Heart left ventricle (tissue), 16 donors: ENCODE measurements around the gene TKT. TPM values are rescaled to one million over a fixed set of nuclear protein-coding genes. Genes with fewer than 3 reads are reported as not detected.

Experiments
- ATAC-seq, 4 donors: fragments of 200-7000 bp; cut with Tn5 transposase; one replicate each; pipeline ENCODE4 v1.9.1; 2020 to 2022; ENCODE audit warnings: moderate library complexity in 4 of 4, mild to moderate bottlenecking in 3 of 4, moderate number of reproducible peaks in 1 of 4
- DNase-seq, 5 donors: peaks; one replicate each; pipeline ENCODE4 v3.0.0-alpha.2; 2020
- H3K27ac ChIP-seq, 12 donors: fragments of 200-600 bp; sonication (generic) in 4 of 12; one replicate each; pipeline versions ENCODE4 v1.5.0 to v1.8.0; 2016 to 2022; ENCODE audit warnings: mild to moderate bottlenecking in 2 of 12
- H3K27me3 ChIP-seq, 9 donors: fragments of 200-600 bp; sonication (generic) in 2 of 9; one replicate each; pipeline versions ENCODE4 v1.5.1 to v1.8.0; 2016 to 2022; ENCODE audit warnings: mild to moderate bottlenecking in 3 of 9
- H3K36me3 ChIP-seq, 9 donors: fragments of 200-600 bp; sonication (generic) in 2 of 9; one replicate each; pipeline versions ENCODE4 v1.5.0 to v1.8.0; 2018 to 2022; ENCODE audit warnings: mild to moderate bottlenecking in 2 of 9
- H3K4me1 ChIP-seq, 12 donors: fragments of 200-600 bp; sonication (generic) in 4 of 12; one replicate each; pipeline versions ENCODE4 v1.5.0 to v1.8.0; 2016 to 2022; ENCODE audit warnings: mild to moderate bottlenecking in 3 of 12
- H3K4me3 ChIP-seq, 12 donors: fragments of 200-600 bp; sonication (generic) in 4 of 12; one replicate each; pipeline versions ENCODE4 v1.5.0 to v1.8.0; 2017 to 2022; ENCODE audit warnings: mild to moderate bottlenecking in 9 of 12, moderate library complexity in 4 of 12
- H3K9me3 ChIP-seq, 12 donors: fragments of 200-600 bp; sonication (generic) in 4 of 12; one replicate each; pipeline versions ENCODE4 v1.5.0 to v1.8.0; 2016 to 2022; ENCODE audit warnings: mild to moderate bottlenecking in 1 of 12
- CTCF ChIP-seq, 12 donors: fragments of 200-600 bp; sonication (generic) in 4 of 12; IDR thresholded peaks; one replicate each; pipeline versions ENCODE4 v1.5.0 to v1.8.0; 2018 to 2022; ENCODE audit warnings: antibody characterized with exemption in 12 of 12, mild to moderate bottlenecking in 5 of 12
- POLR2A ChIP-seq, 2 donors: fragments of 450-650 bp; IDR thresholded peaks; one replicate each; pipeline ENCODE4 v1.6.1; 2017; ENCODE audit warnings: antibody characterized with exemption in 2 of 2, mild to moderate bottlenecking in 2 of 2, moderate library complexity in 2 of 2
- WGBS, 4 donors: extraction: QIAGEN DNeasy Blood & Tissue Kit in 2 of 4; methylation state at CpG; one replicate each; pipeline versions ENCODE4 v1.1.5 to v1.1.7; 2013 to 2018; 5-methylcytosine and 5-hydroxymethylcytosine counted together
- intact Hi-C, 10 donors: fragments of 100-400 bp; cut with DNase I; formaldehyde crosslinking; loops; one replicate each; pipeline versions ENCODE4 v1.11.1 to v1.14.2; 2022
- polyA plus RNA-seq, 2 donors: library from polyadenylated mRNA; stranded (reverse); fragments of 200-250 nt; gene quantifications; one replicate each; pipeline ENCODE4 v1.2.3, GENCODE V29; 2013
- total RNA-seq, 9 donors: library from RNA; depleted of rRNA in 2 of 9; stranded (reverse); fragments of >200 nt in 2 of 9; fragmentation: NEBNext Ultra II Directional in 3 of 9; extraction: Animal tissue kit (Norgen Biotek cat#: 25700) in 3 of 9; gene quantifications; one replicate each; pipeline versions ENCODE4 v1.1.0 to v1.2.4, GENCODE V29; 2016 to 2023
- donor health status: ischemic (EF 13 %, LVEDD 7.1; RV severe dilation, severe dysfunction).
- donor health status: healthy with polysubstance abuse.
- donor health status: DM: no; HTN: yes; CAD: no.
- donor health status: DM: no; HTN: no; CAD: no.
- donor health status: ischemic (EF 25% LVEDD 6.9; RV normal size, moderate dysfunction).
- donor health status: ischemic (EF 25% LVEDD 5.7; RV mildly dilated, moderate dysfunction).
- donor health status: healthy.
- donor health status: DM: yes; HTN: yes; CAD: no.
- donor health status: ischemic (EF 35%, LVEDD 5.7; RV mildly dilated, moderate dysfunction).
- donor health status: nonischemic (EF 11% LVEDD 7.7; RV severe dilation, severe dysfunction).
- donor health status: DM: yes; HTN: yes; CAD: no.
- donor health status: PGD.
- donor health status: ischemic (EF 29% LVEDD 5.4; RV normal size, mild dysfunction).
- donor health status: nonischemic (EF 23%, LVEDD 6.1; RV moderate dilation, normal function).

Gene TKT
- total and polyA plus RNA-seq, 11 donors: 20.6 to 111 (median 36.6) TPM

GRCh38 chr3:53288214-53288613 is 32.4 kb upstream of the TKT start:
- TF ChIP-seq CTCF (IDR thresholded peaks at IDR 0.05) (no peak), POLR2A (IDR thresholded peaks at IDR 0.05) (no peak)
- no peaks in the 10 kb centered on the region for H3K27me3 ChIP-seq
- no peak for DNase-seq
- H3K27ac ChIP-seq: peak overlapping the region in 1 of 12 donors; percentile 65
- WGBS, 4 donors: 63 to 79% (median 70%) methylated on average over 4 of the region's 4 CpGs
- H3K4me3 ChIP-seq: no peak overlapping the region
- no peaks in the 10 kb centered on the region for H3K9me3 ChIP-seq
- peaks cover 0 to 94% (median 81%) of the 10 kb centered on the region in 9 donors for H3K36me3 ChIP-seq
- peaks cover 0 to 8% (median 0%) of the 10 kb centered on the region in 12 donors for H3K4me1 ChIP-seq
- intact Hi-C loops: loop anchor here in 1 of 10 donors (5.0 kb wide), 1 partner anchor 66 kb away; no protein-coding TSS in a partner anchor
- ATAC-seq: no peak

DNA sequence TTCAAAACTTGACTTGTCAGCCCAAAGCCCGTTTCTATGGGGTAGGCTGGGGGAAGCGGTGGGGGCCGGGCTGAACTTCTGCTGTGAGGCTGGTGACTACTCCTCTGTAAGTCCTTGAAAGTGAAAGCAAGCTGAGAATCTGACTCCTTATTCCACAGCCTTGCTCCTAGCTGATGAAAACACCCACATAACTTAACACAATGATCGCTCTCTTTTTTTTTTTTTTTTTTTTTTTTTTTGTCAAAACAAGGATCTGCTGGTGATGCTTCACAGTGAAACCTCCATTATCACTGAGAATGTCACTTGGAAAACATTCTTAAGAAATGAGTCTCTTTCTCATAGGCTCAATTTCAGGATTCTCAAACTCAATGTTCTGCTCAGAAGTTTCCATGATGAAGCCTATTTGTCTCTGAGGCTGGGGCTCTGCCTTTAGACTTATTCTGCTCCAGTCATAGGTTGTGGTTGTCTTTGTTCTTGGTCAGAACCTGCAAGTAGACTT is 31.4 kb upstream of the TKT start:
- TF ChIP-seq CTCF (IDR thresholded peaks at IDR 0.05): no peak
- TF ChIP-seq POLR2A (IDR thresholded peaks at IDR 0.05): no peak
- Histone ChIP-seq H3K36me3 (peaks cover 0 to 98% (median 76%) of the 10 kb centered on the region in 9 donors), H3K4me3 (no peak overlapping the region), H3K4me1 (peaks cover 0 to 8% (median 0%) of the 10 kb centered on the region in 12 donors), H3K27me3 (no peaks in the 10 kb centered on the region), H3K9me3 (no peaks in the 10 kb centered on the region), H3K27ac (peak overlapping the region in 2 of 12 donors; percentile 9 to 65)
- 68 to 87% (median 81%) methylated on average over 4 of the region's 4 CpGs for WGBS, 4 donors
- DNase-seq (no peak), ATAC-seq (no peak)
- intact Hi-C loops: loop anchor here in 1 of 10 donors (5.0 kb wide), 1 partner anchor 65 kb away; no protein-coding TSS in a partner anchor

DNA sequence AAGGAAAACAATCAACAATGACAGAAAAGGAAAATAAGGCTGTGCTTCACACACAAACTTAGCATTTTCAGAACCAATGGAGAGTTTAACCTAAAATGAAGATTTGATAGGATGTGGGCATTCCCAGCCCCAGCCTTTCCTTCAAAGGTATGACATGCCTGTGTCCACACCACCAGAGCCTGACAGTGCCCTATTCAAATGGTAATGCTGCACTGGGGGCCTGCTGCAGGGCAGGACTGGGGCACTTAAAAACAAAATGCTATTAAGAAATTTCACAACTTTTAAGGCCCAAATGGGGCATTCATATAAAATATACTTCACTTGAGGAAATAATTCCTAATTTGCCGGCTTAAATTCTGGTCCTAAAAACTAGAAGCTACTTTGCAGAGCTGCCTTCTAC is 30.9 kb upstream of the TKT start:
- Histone ChIP-seq H3K36me3 (peaks cover 0 to 94% (median 71%) of the 10 kb centered on the region in 9 donors), H3K27ac (peak overlapping the region in 1 of 12 donors; percentile 65), H3K9me3 (no peaks in the 10 kb centered on the region), H3K4me1 (peaks cover 0 to 5% (median 0%) of the 10 kb centered on the region in 12 donors), H3K27me3 (no peaks in the 10 kb centered on the region), H3K4me3 (no peak overlapping the region)
- intact Hi-C loops: loop anchor here in 1 of 10 donors (5.0 kb wide), 1 partner anchor 64 kb away; no protein-coding TSS in a partner anchor
- 53 to 82% (median 70%) methylated on average over 1 of the region's 1 CpG for WGBS, 4 donors
- ATAC-seq (no peak), DNase-seq (no peak)
- TF ChIP-seq POLR2A (IDR thresholded peaks at IDR 0.05) (no peak), CTCF (IDR thresholded peaks at IDR 0.05) (no peak)

GRCh38 chr3:53282581-53282980 is 26.8 kb upstream of the TKT start:
- 91 to 96% (median 92%) methylated on average over 8 of the region's 8 CpGs for WGBS, 4 donors
- Histone ChIP-seq H3K4me3 (no peak overlapping the region), H3K36me3 (peaks cover 0 to 64% (median 46%) of the 10 kb centered on the region in 9 donors), H3K4me1 (peaks cover 0 to 4% (median 0%) of the 10 kb centered on the region in 12 donors), H3K27ac (no peak overlapping the region), H3K9me3 (no peaks in the 10 kb centered on the region), H3K27me3 (no peaks in the 10 kb centered on the region)
- ATAC-seq: no peak
- TF ChIP-seq CTCF (IDR thresholded peaks at IDR 0.05) (no peak), POLR2A (IDR thresholded peaks at IDR 0.05) (no peak)
- no peak for DNase-seq
- intact Hi-C loops: no loop called here
